ENCODE measurements around the gene CARMIL3.

Gene CARMIL3

DNA sequence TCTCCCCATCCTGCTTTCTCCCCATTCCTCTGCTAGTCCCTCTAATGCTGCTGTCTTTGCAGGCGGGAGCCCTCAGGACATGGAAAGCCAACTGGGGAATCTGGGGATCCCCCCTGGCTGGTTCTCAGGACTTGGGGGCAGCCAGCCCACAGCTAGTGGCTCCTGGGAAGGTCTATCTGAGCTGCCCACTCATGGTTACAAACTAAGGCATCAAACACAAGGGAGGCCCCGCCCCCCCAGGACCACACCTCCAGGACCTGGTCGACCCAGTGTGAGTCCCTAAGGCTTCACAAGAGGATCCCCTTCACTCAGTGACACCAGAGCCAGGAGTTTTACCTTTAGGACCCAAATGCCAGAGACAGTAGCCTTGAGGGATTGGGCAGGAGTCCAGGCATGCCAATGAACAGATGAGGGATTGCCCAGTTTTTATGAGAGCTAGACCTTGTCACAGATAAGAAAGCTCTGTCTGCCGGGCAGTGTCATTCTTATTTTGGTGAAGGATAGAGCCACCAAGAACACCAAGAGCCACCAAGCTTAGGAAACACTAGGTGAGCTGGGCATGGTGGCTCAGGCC, 11.5 kb downstream of the CARMIL3 start:
- no peaks in the 10 kb centered on the region for H3K9me2 ChIP-seq (replicated peaks; ENCODE audit: low read depth, low read length)
- H4K20me1 ChIP-seq (ENCODE audit: insufficient read depth, low read length, poor library complexity, severe bottlenecking): no peaks in the 10 kb centered on the region
- H3K4me1 ChIP-seq (ENCODE audit: insufficient read depth, low read length, poor library complexity, severe bottlenecking): no peaks in the 10 kb centered on the region
- H3K9ac ChIP-seq (ENCODE audit: low read depth, low read length, poor library complexity, severe bottlenecking): no peak overlapping the region
- no peak overlapping the region for H3K4me2 ChIP-seq (ENCODE audit: low read depth, low read length, poor library complexity, severe bottlenecking)
- H3K4me3 ChIP-seq (ENCODE audit: low read length, poor library complexity, severe bottlenecking): no peak overlapping the region
- H3K27me3 ChIP-seq (ENCODE audit: insufficient read depth, low read length, poor library complexity, severe bottlenecking): no peaks in the 10 kb centered on the region
- no peak overlapping the region for H2AFZ ChIP-seq (ENCODE audit: low read length)
- H3F3A ChIP-seq (ENCODE audit: low read depth): no peaks in the 10 kb centered on the region
- H3K9me3 ChIP-seq (ENCODE audit: insufficient read depth, low read depth, low read length): no peaks in the 10 kb centered on the region
- TF ChIP-seq, protein P1, sequence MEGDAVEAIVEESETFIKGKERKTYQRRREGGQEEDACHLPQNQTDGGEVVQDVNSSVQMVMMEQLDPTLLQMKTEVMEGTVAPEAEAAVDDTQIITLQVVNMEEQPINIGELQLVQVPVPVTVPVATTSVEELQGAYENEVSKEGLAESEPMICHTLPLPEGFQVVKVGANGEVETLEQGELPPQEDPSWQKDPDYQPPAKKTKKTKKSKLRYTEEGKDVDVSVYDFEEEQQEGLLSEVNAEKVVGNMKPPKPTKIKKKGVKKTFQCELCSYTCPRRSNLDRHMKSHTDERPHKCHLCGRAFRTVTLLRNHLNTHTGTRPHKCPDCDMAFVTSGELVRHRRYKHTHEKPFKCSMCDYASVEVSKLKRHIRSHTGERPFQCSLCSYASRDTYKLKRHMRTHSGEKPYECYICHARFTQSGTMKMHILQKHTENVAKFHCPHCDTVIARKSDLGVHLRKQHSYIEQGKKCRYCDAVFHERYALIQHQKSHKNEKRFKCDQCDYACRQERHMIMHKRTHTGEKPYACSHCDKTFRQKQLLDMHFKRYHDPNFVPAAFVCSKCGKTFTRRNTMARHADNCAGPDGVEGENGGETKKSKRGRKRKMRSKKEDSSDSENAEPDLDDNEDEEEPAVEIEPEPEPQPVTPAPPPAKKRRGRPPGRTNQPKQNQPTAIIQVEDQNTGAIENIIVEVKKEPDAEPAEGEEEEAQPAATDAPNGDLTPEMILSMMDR (conservative IDR thresholded peaks at IDR 0.05; ENCODE audit: low read length): no peak
- TF ChIP-seq EZH2phosphoT487 (IDR thresholded peaks at IDR 0.05; ENCODE audit: borderline replicate concordance): no peak
- H3K36me3 ChIP-seq (ENCODE audit: insufficient read depth, low read length): no peaks in the 10 kb centered on the region
- no peaks in the 10 kb centered on the region for H3K79me2 ChIP-seq (ENCODE audit: insufficient read depth, low read length)

DNA sequence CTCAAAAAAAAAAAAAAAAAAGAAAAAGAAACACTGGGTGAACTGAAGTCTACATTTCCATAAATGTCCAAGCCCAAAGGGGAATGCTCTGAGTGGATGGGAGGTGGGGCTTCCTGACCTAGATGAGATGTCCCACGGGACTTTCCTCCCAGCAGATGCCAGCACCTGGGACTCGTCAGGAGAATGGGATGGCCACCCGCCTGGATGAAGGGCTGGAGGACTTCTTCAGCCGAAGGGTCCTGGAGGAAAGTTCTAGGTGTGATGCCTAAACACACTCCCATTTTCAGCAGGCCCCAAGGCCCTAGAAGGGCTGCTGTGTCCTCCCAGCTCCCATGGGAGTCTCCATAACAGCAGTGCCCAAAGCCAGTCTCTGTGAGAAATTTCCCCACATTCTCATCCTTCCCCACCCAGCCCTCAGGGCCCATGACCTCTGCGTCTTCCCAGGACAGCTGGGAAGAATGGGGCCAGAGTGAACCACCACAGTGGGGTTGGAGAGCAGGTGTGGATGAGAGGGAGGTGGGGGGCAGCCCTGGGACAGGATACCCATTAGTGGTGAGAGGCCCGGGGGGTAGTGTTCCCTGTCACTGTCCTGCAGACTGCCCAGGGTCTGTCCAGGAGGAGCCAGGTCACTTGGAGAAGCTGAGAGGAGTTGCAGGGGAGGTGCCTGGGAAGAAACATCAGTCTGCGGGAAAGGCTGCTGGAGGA, 12.4 kb downstream of the CARMIL3 start:
- TF ChIP-seq, protein P1 (conservative IDR thresholded peaks at IDR 0.05; ENCODE audit: low read length): no peak
- no peak for TF ChIP-seq EZH2phosphoT487 (IDR thresholded peaks at IDR 0.05; ENCODE audit: borderline replicate concordance)
- Histone ChIP-seq H3K9ac (ENCODE audit: low read depth, low read length, poor library complexity, severe bottlenecking) (no peak overlapping the region), H3K9me2 (replicated peaks; ENCODE audit: low read depth, low read length) (no peaks in the 10 kb centered on the region), H3F3A (ENCODE audit: low read depth) (no peaks in the 10 kb centered on the region), H3K27me3 (ENCODE audit: insufficient read depth, low read length, poor library complexity, severe bottlenecking) (no peaks in the 10 kb centered on the region), H3K4me2 (ENCODE audit: low read depth, low read length, poor library complexity, severe bottlenecking) (no peak overlapping the region), H2AFZ (ENCODE audit: low read length) (no peak overlapping the region), H4K20me1 (ENCODE audit: insufficient read depth, low read length, poor library complexity, severe bottlenecking) (no peaks in the 10 kb centered on the region), H3K4me3 (ENCODE audit: low read length, poor library complexity, severe bottlenecking) (no peak overlapping the region), H3K36me3 (ENCODE audit: insufficient read depth, low read length) (no peaks in the 10 kb centered on the region), H3K79me2 (ENCODE audit: insufficient read depth, low read length) (no peaks in the 10 kb centered on the region), H3K9me3 (ENCODE audit: insufficient read depth, low read depth, low read length) (no peaks in the 10 kb centered on the region), H3K4me1 (ENCODE audit: insufficient read depth, low read length, poor library complexity, severe bottlenecking) (no peaks in the 10 kb centered on the region)

DNA sequence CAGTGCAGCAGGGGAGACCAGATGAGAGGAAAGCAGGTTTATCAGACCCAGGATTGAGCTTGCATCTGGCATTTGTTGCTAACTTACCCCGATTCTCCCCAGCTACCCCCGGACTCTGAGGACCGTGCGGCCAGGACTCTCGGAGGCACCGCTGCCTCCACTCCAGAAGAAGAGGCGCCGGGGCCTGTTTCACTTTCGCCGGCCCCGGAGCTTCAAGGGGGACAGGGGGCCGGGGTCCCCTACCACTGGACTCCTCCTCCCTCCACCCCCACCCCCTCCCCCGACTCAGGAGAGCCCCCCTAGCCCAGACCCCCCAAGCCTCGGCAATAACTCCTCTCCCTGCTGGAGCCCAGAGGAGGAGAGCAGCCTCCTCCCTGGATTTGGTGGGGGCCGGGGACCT, 13.0 kb downstream of the CARMIL3 start:
- H3K36me3 ChIP-seq (ENCODE audit: insufficient read depth, low read length): no peaks in the 10 kb centered on the region
- no peaks in the 10 kb centered on the region for H3K79me2 ChIP-seq (ENCODE audit: insufficient read depth, low read length)
- H3K4me1 ChIP-seq (ENCODE audit: insufficient read depth, low read length, poor library complexity, severe bottlenecking): no peaks in the 10 kb centered on the region
- no peak overlapping the region for H3K4me3 ChIP-seq (ENCODE audit: low read length, poor library complexity, severe bottlenecking)
- H3K27me3 ChIP-seq (ENCODE audit: insufficient read depth, low read length, poor library complexity, severe bottlenecking): no peaks in the 10 kb centered on the region
- no peaks in the 10 kb centered on the region for H4K20me1 ChIP-seq (ENCODE audit: insufficient read depth, low read length, poor library complexity, severe bottlenecking)
- no peaks in the 10 kb centered on the region for H3K9me2 ChIP-seq (replicated peaks; ENCODE audit: low read depth, low read length)
- H2AFZ ChIP-seq (ENCODE audit: low read length): no peak overlapping the region
- TF ChIP-seq, protein P1 (conservative IDR thresholded peaks at IDR 0.05; ENCODE audit: low read length): no peak
- no peaks in the 10 kb centered on the region for H3F3A ChIP-seq (ENCODE audit: low read depth)
- no peaks in the 10 kb centered on the region for H3K9me3 ChIP-seq (ENCODE audit: insufficient read depth, low read depth, low read length)
- H3K9ac ChIP-seq (ENCODE audit: low read depth, low read length, poor library complexity, severe bottlenecking): no peak overlapping the region
- H3K4me2 ChIP-seq (ENCODE audit: low read depth, low read length, poor library complexity, severe bottlenecking): no peak overlapping the region
